Measurements from ENCODE around the gene MALT1.
"Not testable (repeated sequence)": the region's sequence is repeated elsewhere in the genome, so short reads cannot be mapped to it uniquely, and the experiment has no call there.

Gene MALT1

GRCh38 chr18:58646334-58646862, 24.9 kb upstream of the MALT1 start:
- DNase-seq (ENCODE audit: low read depth): no peak
- H3K4me3 ChIP-seq (ENCODE audit: low read depth, low read length): no peak overlapping the region
- no peak for TF ChIP-seq CTCF (IDR thresholded peaks at IDR 0.05; ENCODE audit: low read depth, low read length)
- no peak for TF ChIP-seq MAX (IDR thresholded peaks at IDR 0.05; ENCODE audit: low read depth, low read length)
- TF ChIP-seq POLR2A (IDR thresholded peaks at IDR 0.05; ENCODE audit: extremely low read depth, insufficient read length): no peak
- TF ChIP-seq MYC (IDR thresholded peaks at IDR 0.05; ENCODE audit: low read depth, low read length): no peak

- H3K4me3 ChIP-seq (ENCODE audit: low read depth, low read length): no peak overlapping the region
- no peak for TF ChIP-seq CTCF (IDR thresholded peaks at IDR 0.05; ENCODE audit: low read depth, low read length)
- no peak for TF ChIP-seq MYC (IDR thresholded peaks at IDR 0.05; ENCODE audit: low read depth, low read length)
- TF ChIP-seq MAX (IDR thresholded peaks at IDR 0.05; ENCODE audit: low read depth, low read length): no peak
- TF ChIP-seq POLR2A (IDR thresholded peaks at IDR 0.05; ENCODE audit: extremely low read depth, insufficient read length): no peak
- peak; percentile 28 for DNase-seq (ENCODE audit: low read depth)
Measured at GRCh38 chr18:58649966-58650816, 21.1 kb upstream of the MALT1 start.

- not testable (repeated sequence) for H3K4me3 ChIP-seq (ENCODE audit: low read depth, low read length); DNase-seq (ENCODE audit: low read depth)
Measured at GRCh38 chr18:58650830-58651229, 20.4 kb upstream of the MALT1 start.

- H3K4me3 ChIP-seq (ENCODE audit: low read depth, low read length): not testable (repeated sequence)
Measured at GRCh38 chr18:58653144-58653722, 18.0 kb upstream of the MALT1 start.

GRCh38 chr18:58653814-58654509, 17.3 kb upstream of the MALT1 start:
- DNase-seq (ENCODE audit: low read depth): no peak
- H3K4me3 ChIP-seq (ENCODE audit: low read depth, low read length): no peak overlapping the region
- TF ChIP-seq MAX (IDR thresholded peaks at IDR 0.05; ENCODE audit: low read depth, low read length) (no peak), POLR2A (IDR thresholded peaks at IDR 0.05; ENCODE audit: extremely low read depth, insufficient read length) (no peak), MYC (IDR thresholded peaks at IDR 0.05; ENCODE audit: low read depth, low read length) (no peak), CTCF (IDR thresholded peaks at IDR 0.05; ENCODE audit: low read depth, low read length) (no peak)

More at GRCh38 chr18:58653144-58653722, 18.0 kb upstream of the MALT1 start:
- not testable (repeated sequence) for DNase-seq (ENCODE audit: low read depth)

- no peak overlapping the region for H3K4me3 ChIP-seq (ENCODE audit: low read depth, low read length)
- no peak for DNase-seq (ENCODE audit: low read depth)
- TF ChIP-seq MYC (IDR thresholded peaks at IDR 0.05; ENCODE audit: low read depth, low read length) (no peak), POLR2A (IDR thresholded peaks at IDR 0.05; ENCODE audit: extremely low read depth, insufficient read length) (no peak), CTCF (IDR thresholded peaks at IDR 0.05; ENCODE audit: low read depth, low read length) (no peak), MAX (IDR thresholded peaks at IDR 0.05; ENCODE audit: low read depth, low read length) (no peak)
Measured at GRCh38 chr18:58654896-58655614, 16.2 kb upstream of the MALT1 start.

Data from NB4 (cell line).